Glutamatergic neuron (in vitro differentiated cells): ENCODE results near the gene BRD2. TPM values are rescaled to one million over a fixed set of nuclear protein-coding genes. Genes with fewer than 3 reads are reported as not detected.

Experiments used
- DNase-seq: peaks from one replicate; pipeline ENCODE4 v3.0.0; 2022
- H3K27ac Mint-ChIP-seq: one replicate; pipeline ENCODE4 v1.8.0; 2020; ENCODE audit warnings: mild to moderate bottlenecking, mixed read lengths, inconsistent platforms; ENCODE audit not compliant: unreplicated experiment
- H3K27me3 Mint-ChIP-seq: one replicate; pipeline ENCODE4 v1.8.0; 2020; ENCODE audit warnings: mild to moderate bottlenecking, moderate library complexity, mixed read lengths, inconsistent platforms; ENCODE audit not compliant: unreplicated experiment
- H3K36me3 Mint-ChIP-seq: one replicate; pipeline ENCODE4 v1.8.0; 2020; ENCODE audit warnings: mild to moderate bottlenecking, mixed read lengths, inconsistent platforms; ENCODE audit not compliant: unreplicated experiment
- H3K4me1 Mint-ChIP-seq: one replicate; pipeline ENCODE4 v1.8.0; 2020; ENCODE audit warnings: mild to moderate bottlenecking, low read depth, mixed read lengths, inconsistent platforms; ENCODE audit not compliant: unreplicated experiment
- H3K4me3 Mint-ChIP-seq: one replicate; pipeline ENCODE4 v1.8.0; 2020; ENCODE audit warnings: mild to moderate bottlenecking, mixed read lengths, inconsistent platforms; ENCODE audit not compliant: unreplicated experiment
- H3K9me3 Mint-ChIP-seq: one replicate; pipeline ENCODE4 v1.8.0; 2020; ENCODE audit warnings: mild to moderate bottlenecking, moderate library complexity, mixed read lengths, inconsistent platforms; ENCODE audit not compliant: unreplicated experiment
- CTCF ChIP-seq: fragments of 200-600 bp; sonication (generic); IDR thresholded peaks from one replicate; pipeline ENCODE4 v1.5.0; 2021; ENCODE audit not compliant: partially characterized antibody, unreplicated experiment
- total RNA-seq: library from RNA; stranded (reverse); fragmentation: NEBNext Ultra II Directional; extraction: Animal tissue kit (Norgen Biotek cat#: 25700); gene quantifications from one replicate; pipeline ENCODE4 v1.2.1, GENCODE V29; 2021; ENCODE audit not compliant: unreplicated experiment

BRD2 gene
- total RNA-seq, 1 donor from 2014 or later: 213 TPM

- H3K4me1 Mint-ChIP-seq: no peaks in the 10 kb centered on the region
Measured at GRCh38 chr6:32960563-32960962, 7.8 kb upstream of the BRD2 start.

GRCh38 chr6:32962213-32962826 lies 6.1 kb upstream of the BRD2 start:
- Mint-ChIP-seq H3K9me3 (no peaks in the 10 kb centered on the region), H3K27me3 (peaks cover 7% of the 10 kb centered on the region), H3K4me1 (peaks cover 11% of the 10 kb centered on the region), H3K36me3 (no peaks in the 10 kb centered on the region), H3K27ac (no peak overlapping the region), H3K4me3 (no peak overlapping the region)
- DNase-seq: no peak
- TF ChIP-seq CTCF: no peak

More at GRCh38 chr6:32960563-32960962, 7.8 kb upstream of the BRD2 start:
- H3K36me3 Mint-ChIP-seq: no peaks in the 10 kb centered on the region
- peak overlapping the region; percentile 10 for H3K4me3 Mint-ChIP-seq
- H3K27me3 Mint-ChIP-seq: peaks cover 3% of the 10 kb centered on the region
- H3K9me3 Mint-ChIP-seq: peaks cover 2% of the 10 kb centered on the region
- DNase-seq: no peak
- H3K27ac Mint-ChIP-seq: no peak overlapping the region
- no peak for TF ChIP-seq CTCF

GRCh38 chr6:32963866-32964265 lies 4.5 kb upstream of the BRD2 start:
- no peak for DNase-seq
- Mint-ChIP-seq H3K27me3 (peaks cover 12% of the 10 kb centered on the region), H3K9me3 (peaks cover 5% of the 10 kb centered on the region), H3K4me3 (no peak overlapping the region), H3K27ac (no peak overlapping the region), H3K4me1 (peaks cover 15% of the 10 kb centered on the region), H3K36me3 (no peaks in the 10 kb centered on the region)
- no peak for TF ChIP-seq CTCF

- no peak for TF ChIP-seq CTCF
- no peaks in the 10 kb centered on the region for H3K36me3 Mint-ChIP-seq
- peaks cover 8% of the 10 kb centered on the region for H3K9me3 Mint-ChIP-seq
Measured at GRCh38 chr6:32964776-32965175, 3.6 kb upstream of the BRD2 start.

More at GRCh38 chr6:32964776-32965175, 3.6 kb upstream of the BRD2 start:
- Mint-ChIP-seq H3K4me3 (no peak overlapping the region), H3K27ac (no peak overlapping the region), H3K27me3 (peaks cover 15% of the 10 kb centered on the region), H3K4me1 (peaks cover 15% of the 10 kb centered on the region)
- no peak for DNase-seq
